Measurements from ENCODE around the gene PARP1.

The PARP1 gene

GRCh38 chr1:226405411-226405988, 2.4 kb downstream of the PARP1 start:
- H3K4me3 ChIP-seq (ENCODE audit: low read depth, low read length): peak overlapping the region; percentile 97
- H3K27ac ChIP-seq (ENCODE audit: low read depth, low read length): peak overlapping the region; percentile 90
- H3K36me3 ChIP-seq (ENCODE audit: control insufficient read depth, insufficient read depth, low read length): peaks cover 24% of the 10 kb centered on the region
- H3K27me3 ChIP-seq (ENCODE audit: control insufficient read depth, insufficient read depth, low read length): no peaks in the 10 kb centered on the region
- H3K9ac ChIP-seq (ENCODE audit: low read depth, low read length): peak overlapping the region; percentile 10; the same call in 1 of the 2 replicates
- H3K9me3 ChIP-seq (ENCODE audit: control insufficient read depth, insufficient read depth, low read length): no peaks in the 10 kb centered on the region
- peaks cover 31% of the 10 kb centered on the region for H3K4me1 ChIP-seq (ENCODE audit: control insufficient read depth, insufficient read depth, low read length)

- H3K4me1 ChIP-seq (ENCODE audit: control insufficient read depth, insufficient read depth, low read length): peaks cover 31% of the 10 kb centered on the region
- H3K27me3 ChIP-seq (ENCODE audit: control insufficient read depth, insufficient read depth, low read length): no peaks in the 10 kb centered on the region
- peak overlapping the region; percentile 90 for H3K27ac ChIP-seq (ENCODE audit: low read depth, low read length)
- peak overlapping the region; percentile 41; the same call in 1 of the 2 replicates for H3K9ac ChIP-seq (ENCODE audit: low read depth, low read length)
- peaks cover 30% of the 10 kb centered on the region for H3K36me3 ChIP-seq (ENCODE audit: control insufficient read depth, insufficient read depth, low read length)
- peak overlapping the region; percentile 97 for H3K4me3 ChIP-seq (ENCODE audit: low read depth, low read length)
- H3K9me3 ChIP-seq (ENCODE audit: control insufficient read depth, insufficient read depth, low read length): no peaks in the 10 kb centered on the region
Observed at GRCh38 chr1:226404904-226405222, 3.0 kb downstream of the PARP1 start.

GRCh38 chr1:226404063-226404903, 3.6 kb downstream of the PARP1 start:
- Histone ChIP-seq H3K9ac (ENCODE audit: low read depth, low read length) (peak overlapping the region; percentile 41; the same call in 1 of the 2 replicates), H3K4me1 (ENCODE audit: control insufficient read depth, insufficient read depth, low read length) (peaks cover 31% of the 10 kb centered on the region), H3K4me3 (ENCODE audit: low read depth, low read length) (peak overlapping the region; percentile 97), H3K36me3 (ENCODE audit: control insufficient read depth, insufficient read depth, low read length) (peaks cover 36% of the 10 kb centered on the region), H3K9me3 (ENCODE audit: control insufficient read depth, insufficient read depth, low read length) (no peaks in the 10 kb centered on the region), H3K27ac (ENCODE audit: low read depth, low read length) (peak overlapping the region; percentile 90), H3K27me3 (ENCODE audit: control insufficient read depth, insufficient read depth, low read length) (no peaks in the 10 kb centered on the region)

- Histone ChIP-seq H3K27ac (ENCODE audit: low read depth, low read length) (peak overlapping the region; percentile 90), H3K4me1 (ENCODE audit: control insufficient read depth, insufficient read depth, low read length) (peaks cover 31% of the 10 kb centered on the region), H3K4me3 (ENCODE audit: low read depth, low read length) (peak overlapping the region; percentile 97), H3K27me3 (ENCODE audit: control insufficient read depth, insufficient read depth, low read length) (no peaks in the 10 kb centered on the region), H3K9ac (ENCODE audit: low read depth, low read length) (peak overlapping the region; percentile 41; the same call in 1 of the 2 replicates), H3K9me3 (ENCODE audit: control insufficient read depth, insufficient read depth, low read length) (no peaks in the 10 kb centered on the region), H3K36me3 (ENCODE audit: control insufficient read depth, insufficient read depth, low read length) (peaks cover 44% of the 10 kb centered on the region)
Observed at GRCh38 chr1:226403201-226404034, 4.5 kb downstream of the PARP1 start.

- Histone ChIP-seq H3K36me3 (ENCODE audit: control insufficient read depth, insufficient read depth, low read length) (peaks cover 51% of the 10 kb centered on the region), H3K27ac (ENCODE audit: low read depth, low read length) (no peak overlapping the region), H3K4me3 (ENCODE audit: low read depth, low read length) (no peak overlapping the region)
Observed at GRCh38 chr1:226402739-226403165, 5.1 kb downstream of the PARP1 start.

GRCh38 chr1:226401355-226402303, 6.3 kb downstream of the PARP1 start:
- Histone ChIP-seq H3K27me3 (ENCODE audit: control insufficient read depth, insufficient read depth, low read length) (no peaks in the 10 kb centered on the region), H3K9ac (ENCODE audit: low read depth, low read length) (no peak overlapping the region), H3K36me3 (ENCODE audit: control insufficient read depth, insufficient read depth, low read length) (peaks cover 62% of the 10 kb centered on the region), H3K4me3 (ENCODE audit: low read depth, low read length) (no peak overlapping the region), H3K9me3 (ENCODE audit: control insufficient read depth, insufficient read depth, low read length) (no peaks in the 10 kb centered on the region), H3K4me1 (ENCODE audit: control insufficient read depth, insufficient read depth, low read length) (peaks cover 31% of the 10 kb centered on the region), H3K27ac (ENCODE audit: low read depth, low read length) (no peak overlapping the region)

More at GRCh38 chr1:226402739-226403165, 5.1 kb downstream of the PARP1 start:
- H3K9ac ChIP-seq (ENCODE audit: low read depth, low read length): no peak overlapping the region
- H3K9me3 ChIP-seq (ENCODE audit: control insufficient read depth, insufficient read depth, low read length): no peaks in the 10 kb centered on the region
- no peaks in the 10 kb centered on the region for H3K27me3 ChIP-seq (ENCODE audit: control insufficient read depth, insufficient read depth, low read length)
- peaks cover 31% of the 10 kb centered on the region for H3K4me1 ChIP-seq (ENCODE audit: control insufficient read depth, insufficient read depth, low read length)

GRCh38 chr1:226400519-226401354, 7.2 kb downstream of the PARP1 start:
- Histone ChIP-seq H3K4me1 (ENCODE audit: control insufficient read depth, insufficient read depth, low read length) (peaks cover 23% of the 10 kb centered on the region), H3K9me3 (ENCODE audit: control insufficient read depth, insufficient read depth, low read length) (no peaks in the 10 kb centered on the region), H3K4me3 (ENCODE audit: low read depth, low read length) (no peak overlapping the region), H3K27me3 (ENCODE audit: control insufficient read depth, insufficient read depth, low read length) (no peaks in the 10 kb centered on the region), H3K9ac (ENCODE audit: low read depth, low read length) (no peak overlapping the region), H3K36me3 (ENCODE audit: control insufficient read depth, insufficient read depth, low read length) (peaks cover 69% of the 10 kb centered on the region), H3K27ac (ENCODE audit: low read depth, low read length) (no peak overlapping the region)

- H3K4me3 ChIP-seq (ENCODE audit: low read depth, low read length): no peak overlapping the region
- H3K27ac ChIP-seq (ENCODE audit: low read depth, low read length): no peak overlapping the region
- H3K27me3 ChIP-seq (ENCODE audit: control insufficient read depth, insufficient read depth, low read length): no peaks in the 10 kb centered on the region
- no peaks in the 10 kb centered on the region for H3K9me3 ChIP-seq (ENCODE audit: control insufficient read depth, insufficient read depth, low read length)
- H3K36me3 ChIP-seq (ENCODE audit: control insufficient read depth, insufficient read depth, low read length): peaks cover 96% of the 10 kb centered on the region
- H3K4me1 ChIP-seq (ENCODE audit: control insufficient read depth, insufficient read depth, low read length): peaks cover 6% of the 10 kb centered on the region
- H3K9ac ChIP-seq (ENCODE audit: low read depth, low read length): no peak overlapping the region
Observed at GRCh38 chr1:226397955-226398636, 9.8 kb downstream of the PARP1 start.

Measured in HUES48 (cell line).